ENCODE measurements around the gene PDGFD. TPM values are rescaled to one million over a fixed set of nuclear protein-coding genes. Genes with fewer than 3 reads are reported as not detected.

Gene PDGFD
- total RNA-seq, 1 donor from 2014 or later = 8.0 TPM

GRCh38 chr11:104124979-104125378, 39.0 kb downstream of the PDGFD start:
- Mint-ChIP-seq H3K27me3 (no peaks in the 10 kb centered on the region), H3K4me1 (ENCODE audit: low read depth) (peaks cover 5% of the 10 kb centered on the region), H3K9me3 (ENCODE audit: low read depth) (no peaks in the 10 kb centered on the region), H3K36me3 (ENCODE audit: insufficient read depth) (no peaks in the 10 kb centered on the region), H3K4me3 (ENCODE audit: low read depth) (no peak overlapping the region), H3K27ac (no peak overlapping the region)
- no peak for DNase-seq (ENCODE audit: low spot score, unreplicated experiment)
- TF ChIP-seq CTCF (IDR thresholded peaks at IDR 0.05; ENCODE audit: unreplicated experiment) = no peak

GRCh38 chr11:104122836-104123235, 41.1 kb downstream of the PDGFD start:
- peaks cover 6% of the 10 kb centered on the region for H3K9me3 Mint-ChIP-seq (ENCODE audit: low read depth)
- no peak overlapping the region for H3K27ac Mint-ChIP-seq
- H3K4me3 Mint-ChIP-seq (ENCODE audit: low read depth) = no peak overlapping the region

GRCh38 chr11:104122011-104122635, 41.8 kb downstream of the PDGFD start:
- Mint-ChIP-seq H3K27ac (no peak overlapping the region), H3K36me3 (ENCODE audit: insufficient read depth) (no peaks in the 10 kb centered on the region), H3K9me3 (ENCODE audit: low read depth) (peaks cover 13% of the 10 kb centered on the region), H3K27me3 (no peaks in the 10 kb centered on the region), H3K4me1 (ENCODE audit: low read depth) (peaks cover 5% of the 10 kb centered on the region), H3K4me3 (ENCODE audit: low read depth) (no peak overlapping the region)
- DNase-seq (ENCODE audit: low spot score, unreplicated experiment) = no peak
- TF ChIP-seq CTCF (IDR thresholded peaks at IDR 0.05; ENCODE audit: unreplicated experiment) = no peak

More at GRCh38 chr11:104122836-104123235, 41.1 kb downstream of the PDGFD start:
- Mint-ChIP-seq H3K4me1 (ENCODE audit: low read depth) (peaks cover 5% of the 10 kb centered on the region), H3K36me3 (ENCODE audit: insufficient read depth) (no peaks in the 10 kb centered on the region), H3K27me3 (no peaks in the 10 kb centered on the region)
- DNase-seq (ENCODE audit: low spot score, unreplicated experiment) = no peak
- no peak for TF ChIP-seq CTCF (IDR thresholded peaks at IDR 0.05; ENCODE audit: unreplicated experiment)

- Mint-ChIP-seq H3K36me3 (ENCODE audit: insufficient read depth) (peaks cover 2% of the 10 kb centered on the region), H3K4me1 (ENCODE audit: low read depth) (peaks cover 5% of the 10 kb centered on the region), H3K4me3 (ENCODE audit: low read depth) (no peak overlapping the region), H3K27ac (peak overlapping the region; percentile 5), H3K27me3 (no peaks in the 10 kb centered on the region), H3K9me3 (ENCODE audit: low read depth) (peaks cover 26% of the 10 kb centered on the region)
- no peak for TF ChIP-seq CTCF (IDR thresholded peaks at IDR 0.05; ENCODE audit: unreplicated experiment)
- DNase-seq (ENCODE audit: low spot score, unreplicated experiment) = no peak
These were observed 43.3 kb downstream of the PDGFD start for GRCh38 chr11:104120493-104121137.

GRCh38 chr11:104118105-104118744, 45.7 kb downstream of the PDGFD start:
- no peak for DNase-seq (ENCODE audit: low spot score, unreplicated experiment)
- no peaks in the 10 kb centered on the region for H3K27me3 Mint-ChIP-seq
- no peak for TF ChIP-seq CTCF (IDR thresholded peaks at IDR 0.05; ENCODE audit: unreplicated experiment)
- H3K9me3 Mint-ChIP-seq (ENCODE audit: low read depth) = peaks cover 33% of the 10 kb centered on the region
- H3K4me1 Mint-ChIP-seq (ENCODE audit: low read depth) = peaks cover 5% of the 10 kb centered on the region
- peaks cover 2% of the 10 kb centered on the region for H3K36me3 Mint-ChIP-seq (ENCODE audit: insufficient read depth)
- no peak overlapping the region for H3K27ac Mint-ChIP-seq
- no peak overlapping the region for H3K4me3 Mint-ChIP-seq (ENCODE audit: low read depth)
